CD4-positive, alpha-beta T cell (primary cell): Measurements from ENCODE around the gene CYB5B. TPM values are rescaled to one million over a fixed set of nuclear protein-coding genes. Genes with fewer than 3 reads are reported as not detected.

ENCODE experiments used
- ATAC-seq: fragments of 200-7000 bp; cut with Tn5 transposase; one replicate; pipeline ENCODE4 v1.10.0; 2022; ENCODE audit warnings: mild to moderate bottlenecking; ENCODE audit not compliant: poor library complexity
- CTCF ChIA-PET: fragments of 350-600 bp; sonication (Branson Sonifier 250); formaldehyde crosslinking; loops from one replicate; lab custom pipeline; 2021; ENCODE audit warnings: antibody characterized with exemption, inconsistent platforms; lab: Charles Lee
- POLR2A ChIA-PET: fragments of 350-600 bp; sonication (Branson Sonifier 250); formaldehyde crosslinking; loops from one replicate; lab custom pipeline; 2021; ENCODE audit warnings: antibody characterized with exemption, inconsistent platforms; lab: Charles Lee
- DNase-seq, 14 experiments: peaks; one replicate each; pipeline ENCODE4 v3.0.0-alpha.2; 2013 to 2020; ENCODE audit warnings: mixed read lengths in 2 of 14
- H3K27ac ChIP-seq, 2 donors: one replicate each; pipeline versions ENCODE4 v1.5.1 to v1.7.0; 2013; ENCODE audit warnings: low read length in 2 of 2, low read depth in 1 of 2, mild to moderate bottlenecking in 1 of 2
- H3K27me3 ChIP-seq, 2 experiments: 1 replicate in 1 of 2; 2 replicates in 1 of 2; pipeline versions ENCODE4 v1.6.1 to v1.7.0; 2013; ENCODE audit warnings: low read length in 2 of 2, control low read depth in 1 of 2, mild to moderate bottlenecking in 1 of 2, moderate library complexity in 1 of 2; ENCODE audit not compliant: insufficient read depth in 2 of 2, control insufficient read depth in 1 of 2
- H3K36me3 ChIP-seq: one replicate; pipeline ENCODE4 v1.6.1; 2013; ENCODE audit warnings: low read length, control low read depth; ENCODE audit not compliant: insufficient read depth
- H3K4me1 ChIP-seq: one replicate; pipeline ENCODE4 v1.6.1; 2013; ENCODE audit warnings: low read length, control low read depth; ENCODE audit not compliant: insufficient read depth
- H3K4me3 ChIP-seq: one replicate; pipeline ENCODE4 v1.5.1; 2013; ENCODE audit warnings: mild to moderate bottlenecking, low read length, moderate library complexity
- H3K9me3 ChIP-seq, 2 experiments: 1 replicate in 1 of 2; 2 replicates in 1 of 2; pipeline versions ENCODE4 v1.6.1 to v1.7.0; 2013; ENCODE audit warnings: low read length in 2 of 2, mild to moderate bottlenecking in 2 of 2, control low read depth in 1 of 2, moderate library complexity in 1 of 2; ENCODE audit not compliant: control insufficient read depth in 1 of 2, insufficient read depth in 1 of 2
- H3K27ac Mint-ChIP-seq: one replicate; pipeline ENCODE4 v1.8.0; 2020; ENCODE audit warnings: mixed read lengths
- H3K27me3 Mint-ChIP-seq: one replicate; pipeline ENCODE4 v1.8.0; 2021; ENCODE audit warnings: mixed read lengths
- H3K36me3 Mint-ChIP-seq: one replicate; pipeline ENCODE4 v1.8.0; 2021; ENCODE audit warnings: low read depth, mixed read lengths
- H3K4me1 Mint-ChIP-seq: one replicate; pipeline ENCODE4 v1.8.0; 2021; ENCODE audit warnings: low read depth, mixed read lengths
- H3K4me3 Mint-ChIP-seq: one replicate; pipeline ENCODE4 v1.8.0; 2020; ENCODE audit warnings: mild to moderate bottlenecking, mixed read lengths
- H3K9me3 Mint-ChIP-seq: one replicate; pipeline ENCODE4 v1.8.0; 2020; ENCODE audit warnings: mixed read lengths
- CTCF ChIP-seq: fragments of 200-600 bp; IDR thresholded peaks from one replicate; pipeline ENCODE4 v1.8.0; 2022; ENCODE audit warnings: antibody characterized with exemption, mild to moderate bottlenecking
- intact Hi-C, 2 experiments: fragments of 100-400 bp; cut with DNase I in 1 of 2; cut with micrococcal nuclease in 1 of 2; formaldehyde crosslinking; loops; one replicate each; pipeline versions ENCODE4 v1.15.1 to v1.9.0; 2023 to 2025; cut with DNase I, micrococcal nuclease
- total RNA-seq, 174 experiments: library from RNA in 2 of 174; stranded (reverse) in 2 of 174; gene quantifications; one replicate each; pipeline ENCODE4 v1.2.3 and lab custom pipeline; 2021 to 2026

CYB5B gene
- total RNA-seq, 2 experiments from 2014 or later: 16.0 to 18.3 TPM

- Histone ChIP-seq H3K4me3 (no peak overlapping the region), H3K27me3 (no peaks in the 10 kb centered on the region), H3K27ac (no peak overlapping the region), H3K4me1 (no peaks in the 10 kb centered on the region), H3K36me3 (no peaks in the 10 kb centered on the region), H3K9me3 (no peaks in the 10 kb centered on the region)
- no peaks in the 10 kb centered on the region for H3K4me1 Mint-ChIP-seq
- POLR2A ChIA-PET: no interaction called here
- DNase-seq (no peak), ATAC-seq (no peak)
- no peak overlapping the region for H3K27ac Mint-ChIP-seq
- intact Hi-C loops: no loop called here
- no peaks in the 10 kb centered on the region for H3K27me3 Mint-ChIP-seq
- H3K9me3 Mint-ChIP-seq: no peaks in the 10 kb centered on the region
- no peak for TF ChIP-seq CTCF
- H3K36me3 Mint-ChIP-seq: no peaks in the 10 kb centered on the region
- H3K4me3 Mint-ChIP-seq: no peak overlapping the region
- CTCF ChIA-PET: no interaction called here
Measured at GRCh38 chr16:69508033-69508755, 83.8 kb downstream of the CYB5B start.

- H3K4me3 Mint-ChIP-seq: no peak overlapping the region
- no peak overlapping the region for H3K27ac Mint-ChIP-seq
- no peaks in the 10 kb centered on the region for H3K4me1 Mint-ChIP-seq
- Histone ChIP-seq H3K36me3 (no peaks in the 10 kb centered on the region), H3K27ac (no peak overlapping the region), H3K4me3 (no peak overlapping the region), H3K4me1 (no peaks in the 10 kb centered on the region), H3K27me3 (no peaks in the 10 kb centered on the region), H3K9me3 (no peaks in the 10 kb centered on the region)
- DNase-seq (no peak), ATAC-seq (no peak)
- intact Hi-C loops: no loop called here
- CTCF ChIA-PET: no interaction called here
- H3K9me3 Mint-ChIP-seq: no peaks in the 10 kb centered on the region
- H3K36me3 Mint-ChIP-seq: no peaks in the 10 kb centered on the region
- POLR2A ChIA-PET: no interaction called here
- no peaks in the 10 kb centered on the region for H3K27me3 Mint-ChIP-seq
- TF ChIP-seq CTCF: no peak
Measured at GRCh38 chr16:69509125-69509524, 84.7 kb downstream of the CYB5B start.

GRCh38 chr16:69511651-69512050 is 87.2 kb downstream of the CYB5B start:
- no peaks in the 10 kb centered on the region for H3K9me3 ChIP-seq
- H3K4me3 ChIP-seq: no peak overlapping the region
- Mint-ChIP-seq H3K27me3 (no peaks in the 10 kb centered on the region), H3K36me3 (no peaks in the 10 kb centered on the region), H3K4me3 (no peak overlapping the region), H3K27ac (no peak overlapping the region), H3K4me1 (no peaks in the 10 kb centered on the region), H3K9me3 (no peaks in the 10 kb centered on the region)
- H3K27ac ChIP-seq: no peak overlapping the region
- no peak for TF ChIP-seq CTCF
- ATAC-seq (no peak), DNase-seq (peak in 2 of 14 experiments; percentile 47 to 48)
- no peaks in the 10 kb centered on the region for H3K27me3 ChIP-seq
- no peaks in the 10 kb centered on the region for H3K36me3 ChIP-seq
- no peaks in the 10 kb centered on the region for H3K4me1 ChIP-seq
- ChIA-PET POLR2A (no interaction called here), CTCF (no interaction called here)
- intact Hi-C loops: no loop called here
